Sciatic nerve (tissue), 2 donors: ENCODE results near the gene METTL4. TPM values are rescaled to one million over a fixed set of nuclear protein-coding genes. Genes with fewer than 3 reads are reported as not detected.
A peak's percentile ranks its signal among the peaks of the same experiment; 100 is the strongest.
"Not testable (repeated sequence)": the region's sequence is repeated elsewhere in the genome, so short reads cannot be mapped to it uniquely, and the experiment has no call there.

ENCODE experiments used
- ATAC-seq: fragments of 200-7000 bp; cut with Tn5 transposase; one replicate; pipeline ENCODE4 v1.9.1; 2020; ENCODE audit warnings: mild to moderate bottlenecking, moderate library complexity
- DNase-seq: peaks from one replicate; pipeline ENCODE4 v3.0.0-alpha.2; 2020; ENCODE audit warnings: low spot score
- intact Hi-C: fragments of 100-400 bp; cut with DNase I; formaldehyde crosslinking; loops from one replicate; pipeline ENCODE4 v1.14.2; 2022
- total RNA-seq: library from RNA; stranded (reverse); fragmentation: NEBNext Ultra II Directional; extraction: Animal tissue kit (Norgen Biotek cat#: 25700); gene quantifications from one replicate; pipeline ENCODE4 v1.2.1, GENCODE V29; 2021
- donor health status: DM: no; HTN: no; CAD: no.
- donor health status: DM: no; HTN: no; CAD: no.

The METTL4 gene
- total RNA-seq, 1 donor from 2014 or later = 12.4 TPM

- ATAC-seq (no peak), DNase-seq (no peak)
- intact Hi-C loops = no loop called here
These were observed 35.8 kb downstream of the METTL4 start for GRCh38 chr18:2535419-2535910.

- ATAC-seq (no peak), DNase-seq (no peak)
- intact Hi-C loops = no loop called here
These were observed 36.4 kb downstream of the METTL4 start for GRCh38 chr18:2534906-2535305.

DNA sequence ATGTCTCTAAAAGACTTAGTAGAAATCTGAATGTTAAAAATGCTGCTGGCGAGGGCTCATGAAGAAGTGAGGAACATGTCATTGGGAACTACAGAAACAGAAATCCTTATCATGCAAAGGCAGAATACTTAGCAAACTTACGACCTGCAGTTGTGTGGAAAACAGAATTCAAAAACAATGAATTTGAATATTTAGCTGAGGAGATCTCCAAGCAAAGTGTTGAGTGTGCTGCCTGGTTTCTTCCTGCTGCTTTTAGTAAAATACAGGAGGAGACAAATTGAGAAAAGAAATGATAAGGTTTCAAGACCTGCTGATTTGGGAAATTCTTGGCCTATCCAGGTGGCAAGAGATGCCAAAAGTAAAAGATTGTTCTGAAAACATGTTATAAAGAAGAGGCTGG is 38.5 kb downstream of the METTL4 start:
- no peak for ATAC-seq
- intact Hi-C loops = no loop called here
- DNase-seq = no peak

DNA sequence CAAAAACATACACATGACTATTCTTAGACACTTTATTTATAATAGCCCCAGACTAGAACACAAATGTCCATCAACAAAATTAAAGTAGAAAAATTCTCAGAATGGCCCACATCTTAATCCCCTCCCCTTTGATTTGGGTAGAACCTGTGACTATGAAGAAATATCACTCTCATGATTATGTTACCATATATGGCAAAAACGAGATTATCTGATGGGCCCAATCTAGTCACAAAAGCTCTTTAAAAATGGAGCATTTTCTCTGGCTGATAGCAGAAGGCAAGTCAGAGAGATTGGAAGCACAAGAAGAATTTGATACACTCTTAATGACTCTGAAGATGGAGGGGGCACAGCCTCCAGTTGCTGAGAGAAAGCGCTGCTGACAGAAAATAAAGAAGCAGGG is 39.6 kb downstream of the METTL4 start:
- intact Hi-C loops = no loop called here
- DNase-seq (no peak), ATAC-seq (no peak)

GRCh38 chr18:2529154-2529553 is 42.2 kb downstream of the METTL4 start:
- intact Hi-C loops = no loop called here
- ATAC-seq = no peak

GRCh38 chr18:2526329-2526728 is 45.0 kb downstream of the METTL4 start:
- DNase-seq (no peak), ATAC-seq (no peak)
- intact Hi-C loops = no loop called here

More at GRCh38 chr18:2529154-2529553, 42.2 kb downstream of the METTL4 start:
- DNase-seq = no peak

DNA sequence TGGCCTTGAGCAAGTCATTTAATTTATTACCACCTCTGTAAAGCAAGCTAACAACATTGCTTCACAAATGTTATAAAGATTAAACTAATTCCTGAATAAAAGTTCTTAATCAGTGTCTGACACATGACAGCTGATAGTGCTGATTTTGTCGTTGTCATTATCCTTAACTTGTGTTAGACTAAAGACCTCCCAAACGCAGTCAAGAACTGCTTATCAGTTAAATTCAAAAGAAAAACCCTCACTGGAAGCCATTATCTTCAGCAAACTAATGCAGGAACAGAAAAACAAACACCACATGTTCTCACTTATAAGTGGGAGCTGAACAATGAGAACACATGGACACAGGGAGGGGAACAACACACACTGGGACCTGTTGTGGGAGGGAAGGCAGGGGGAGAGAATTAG is 46.5 kb downstream of the METTL4 start:
- ATAC-seq, intact Hi-C loops, DNase-seq: not testable (repeated sequence)

DNA sequence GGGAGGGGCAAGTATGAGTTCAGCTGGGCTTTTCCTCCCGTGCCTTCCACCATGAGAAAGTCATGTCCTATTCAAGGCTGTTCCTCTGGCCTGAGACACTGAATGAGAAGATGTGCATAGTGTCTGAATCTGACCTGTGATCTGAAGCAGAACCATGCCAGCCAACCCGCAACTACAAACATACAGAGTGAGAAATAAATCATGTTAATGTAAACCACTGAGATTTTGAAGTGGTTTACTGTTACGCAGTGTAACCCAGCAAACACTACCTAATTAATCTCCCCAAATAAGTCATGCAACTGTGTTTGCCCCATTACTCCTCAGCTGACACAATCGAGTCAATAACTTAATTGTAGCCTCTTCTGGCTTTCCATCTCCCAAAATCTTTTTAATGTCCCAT is 49.2 kb downstream of the METTL4 start:
- ATAC-seq (no peak), DNase-seq (no peak)
- intact Hi-C loops = loop anchor here (1.0 kb wide), 1 partner anchor 25 kb away; no protein-coding TSS in a partner anchor

DNA sequence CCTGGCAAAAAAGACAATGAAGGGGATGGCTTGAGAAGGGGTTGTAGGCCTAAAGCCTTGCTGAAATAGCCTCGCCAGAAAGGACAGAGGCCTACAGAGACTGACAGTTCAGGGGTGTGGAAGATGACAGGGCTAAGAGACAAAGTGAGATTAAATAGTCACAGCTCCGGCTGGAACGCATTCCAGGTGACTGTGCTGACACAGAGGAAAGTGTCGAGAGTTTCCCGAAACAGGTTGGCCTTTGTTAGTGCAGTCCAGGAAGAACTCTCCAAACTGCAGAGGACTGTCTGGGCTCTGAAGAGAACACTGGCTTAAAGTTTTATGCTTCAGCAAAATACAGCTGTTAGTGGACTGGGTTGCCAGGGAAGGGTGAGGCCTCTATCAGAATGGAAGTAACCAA is 52.8 kb downstream of the METTL4 start:
- intact Hi-C loops = no loop called here
- DNase-seq (no peak), ATAC-seq (no peak)

GRCh38 chr18:2515908-2516625 is 55.2 kb downstream of the METTL4 start:
- intact Hi-C loops = no loop called here
- DNase-seq = no peak
- peak; percentile 10 for ATAC-seq

GRCh38 chr18:2515171-2515787 is 56.0 kb downstream of the METTL4 start:
- intact Hi-C loops = no loop called here

DNA sequence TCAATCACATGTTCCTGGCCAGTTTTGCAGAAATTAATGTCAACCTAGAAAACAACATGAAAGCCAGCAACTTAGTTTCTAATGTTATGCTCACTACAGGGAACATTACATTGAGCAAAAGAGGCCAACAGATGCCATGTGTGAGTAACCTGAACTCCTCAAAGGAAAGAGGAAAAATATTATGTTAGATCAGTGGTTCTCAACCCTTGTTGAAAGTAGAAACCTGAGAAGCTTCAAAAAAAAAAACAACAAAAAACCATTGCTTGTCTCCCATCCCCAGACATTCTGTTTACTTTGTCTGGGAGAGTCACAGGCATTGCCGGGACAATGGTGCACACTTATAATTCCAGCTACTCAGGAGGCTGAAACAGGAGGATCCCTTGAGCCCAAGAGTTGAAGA is 57.7 kb downstream of the METTL4 start:
- DNase-seq (no peak), ATAC-seq (no peak)
- intact Hi-C loops = no loop called here

More at GRCh38 chr18:2515171-2515787, 56.0 kb downstream of the METTL4 start:
- ATAC-seq = no peak
- DNase-seq = no peak

DNA sequence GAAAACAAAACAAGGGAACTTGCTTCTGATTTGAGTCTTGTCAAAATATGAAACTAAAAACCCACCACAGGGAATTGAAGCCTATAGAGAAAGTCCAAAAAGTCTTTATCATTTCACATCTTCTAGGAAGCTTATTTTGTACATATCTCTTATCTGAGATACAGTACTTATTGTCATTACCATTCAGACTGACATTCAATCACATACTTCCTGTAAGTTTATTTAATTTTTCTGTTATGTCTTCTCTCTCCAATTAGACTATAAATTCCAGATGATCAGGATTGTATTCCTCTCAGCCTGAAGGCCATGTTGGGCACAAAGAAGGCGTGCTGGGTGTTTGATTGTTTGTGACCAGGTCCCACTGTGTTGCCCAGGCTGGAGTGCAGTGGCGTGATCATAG is 59.2 kb downstream of the METTL4 start:
- no peak for DNase-seq
- ATAC-seq = no peak
- intact Hi-C loops = no loop called here

- intact Hi-C loops = no loop called here
- DNase-seq = no peak
- ATAC-seq = no peak
These were observed 59.9 kb downstream of the METTL4 start for GRCh38 chr18:2511451-2511850.

DNA sequence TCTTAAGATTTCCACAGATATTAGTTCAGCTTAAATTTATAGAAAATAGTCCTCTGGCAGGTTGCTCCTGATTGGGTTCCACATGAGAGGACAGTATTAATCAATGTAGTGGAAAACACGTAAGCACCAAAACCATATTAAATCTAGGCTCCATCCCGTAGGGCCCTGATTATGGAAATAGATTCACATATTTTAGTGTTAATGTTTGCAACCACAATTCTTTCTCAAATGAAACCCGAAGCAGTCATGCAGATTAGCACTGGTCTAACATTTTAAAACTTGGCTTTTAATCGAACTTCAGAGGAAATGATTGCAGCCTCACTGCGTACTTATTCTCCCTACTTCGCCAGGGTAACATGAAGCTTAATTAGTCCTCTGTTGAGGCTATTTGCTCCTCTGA is 60.9 kb downstream of the METTL4 start:
- ATAC-seq = no peak
- intact Hi-C loops = no loop called here
- no peak for DNase-seq

DNA sequence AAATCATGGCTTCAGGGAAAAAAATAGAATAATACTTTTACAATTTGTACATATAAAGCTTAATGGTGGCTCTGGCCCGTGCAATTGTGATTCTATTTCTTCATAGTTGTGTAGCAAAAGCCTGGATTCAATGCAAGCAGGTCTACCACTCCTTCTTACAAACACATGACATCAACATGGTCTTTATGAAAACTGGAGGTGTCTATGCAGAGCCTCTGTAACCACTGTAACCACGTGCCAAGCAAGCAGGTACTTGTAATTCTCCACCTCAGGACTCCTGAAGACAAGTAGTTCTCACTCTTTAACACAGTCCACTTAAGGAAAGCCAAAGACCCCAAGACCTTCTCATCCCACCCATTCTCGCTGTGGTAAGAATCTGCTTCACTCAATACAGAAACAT is 62.6 kb downstream of the METTL4 start:
- DNase-seq (no peak), ATAC-seq (no peak)
- intact Hi-C loops = no loop called here

DNA sequence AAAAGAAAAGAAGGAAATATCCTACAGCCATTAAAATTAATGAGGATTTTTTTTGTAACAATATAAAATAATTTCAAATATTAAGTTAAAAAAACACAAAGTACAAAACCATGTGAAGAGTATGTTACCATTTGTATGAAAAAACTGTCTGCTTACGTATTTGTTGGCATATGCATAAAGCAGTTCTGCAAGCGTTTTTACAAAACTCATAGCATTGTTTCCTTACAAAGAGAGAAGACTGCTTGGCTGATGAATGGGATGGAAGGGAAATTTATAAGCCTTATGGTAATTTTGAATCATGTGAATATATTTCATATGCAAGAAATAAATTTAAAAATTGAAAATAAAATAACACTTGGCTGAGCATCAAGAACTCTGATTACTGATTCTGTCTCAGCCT is 63.1 kb downstream of the METTL4 start:
- ATAC-seq (no peak), DNase-seq (no peak)
- intact Hi-C loops = no loop called here

- ATAC-seq = no peak
- intact Hi-C loops = no loop called here
- DNase-seq = no peak
These were observed 66.7 kb downstream of the METTL4 start for GRCh38 chr18:2504642-2505041.

DNA sequence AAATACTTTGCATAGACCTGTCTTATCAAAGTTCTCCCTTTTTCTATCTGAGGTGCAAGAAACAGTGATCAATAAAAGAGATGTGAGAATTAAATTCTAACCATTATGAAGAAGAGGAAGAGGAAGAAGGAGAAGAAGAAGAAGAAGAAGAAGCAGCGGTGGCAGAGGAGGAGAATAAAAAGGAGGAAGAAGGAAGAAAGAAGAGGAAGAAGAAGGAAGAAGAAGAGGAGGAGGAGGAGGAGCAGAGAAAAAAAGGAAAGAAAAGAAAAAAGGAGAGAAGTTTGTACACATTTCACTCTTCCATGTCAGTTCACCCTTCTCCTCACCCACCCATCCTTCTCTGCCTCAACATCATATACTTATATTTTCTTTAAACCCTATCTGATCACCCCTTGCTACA is 68.4 kb downstream of the METTL4 start:
- no peak for ATAC-seq
- intact Hi-C loops = no loop called here
- DNase-seq = no peak

- ATAC-seq (no peak), DNase-seq (no peak)
- intact Hi-C loops = no loop called here
These were observed 68.9 kb downstream of the METTL4 start for GRCh38 chr18:2502394-2502793.

DNA sequence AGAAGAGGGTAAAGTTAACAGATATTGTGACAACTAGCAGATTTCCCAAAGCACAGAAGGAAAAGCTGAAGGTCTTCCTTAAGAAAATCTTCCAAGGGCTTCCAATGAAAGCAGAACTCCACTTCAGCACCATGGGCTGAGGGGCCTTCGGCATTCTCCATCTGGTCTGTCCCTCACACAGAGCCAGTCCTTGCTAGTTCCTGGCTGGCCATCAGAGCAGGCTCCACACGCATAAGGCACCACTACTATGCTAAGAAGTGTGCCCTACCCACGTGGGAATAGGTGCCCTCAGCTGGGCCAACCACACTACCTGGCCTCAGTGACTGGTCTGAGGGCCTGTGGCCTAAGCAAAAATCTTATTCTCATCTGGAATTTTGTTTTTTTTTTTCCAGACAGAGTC is 73.5 kb downstream of the METTL4 start:
- ATAC-seq (no peak), DNase-seq (no peak)
- intact Hi-C loops = no loop called here
